IMR-90 (cell line): ENCODE data around the gene OSBPL8. TPM values are rescaled to one million over a fixed set of nuclear protein-coding genes. Genes with fewer than 3 reads are reported as not detected.
A peak's percentile ranks its signal among the peaks of the same experiment; 100 is the strongest.

Experiments used
- ATAC-seq: fragments of 200-7000 bp; cut with Tn5 transposase; 2 replicates; pipeline ENCODE4 v1.9.1; 2020; ENCODE audit warnings: low read depth, mild to moderate bottlenecking, moderate library complexity
- BruUV-seq: library from RNA; stranded (reverse); fragments of 400-500 nt; replicated peaks from 2 replicates; lab custom pipeline; 2021; lab: Mats Ljungman, UMichigan
- CTCF ChIA-PET: fragments of 300-600 bp; formaldehyde crosslinking; extraction: SDS; loops from one replicate; lab custom pipeline; 2021; ENCODE audit warnings: antibody characterized with exemption; lab: Yijun Ruan, JAX
- POLR2A ChIA-PET: fragments of 300-600 bp; sonication (Branson Sonifier 250); formaldehyde crosslinking; loops from one replicate; lab custom pipeline; 2022; ENCODE audit warnings: antibody characterized with exemption; ENCODE audit not compliant: unreplicated experiment; lab: Charles Lee
- DNase-seq: peaks from one replicate; pipeline ENCODE4 v3.0.0; 2013
- H2AFZ ChIP-seq: replicated peaks from 2 replicates; pipeline ENCODE3; 2013; ENCODE audit warnings: low read length, mild to moderate bottlenecking; ENCODE audit not compliant: poor library complexity
- H2AK5ac ChIP-seq: 2 replicates; pipeline ENCODE4 v1.6.1; 2013; ENCODE audit warnings: low read depth, low read length, inconsistent platforms
- H2AK9ac ChIP-seq: replicated peaks from 2 replicates; pipeline ENCODE3; 2013; ENCODE audit warnings: mild to moderate bottlenecking, low read depth, low read length, moderate library complexity; ENCODE audit not compliant: poor library complexity
- H2BK120ac ChIP-seq: 2 replicates; pipeline ENCODE4 v1.6.1; 2013; ENCODE audit warnings: low read depth, low read length, inconsistent platforms
- H2BK15ac ChIP-seq: 3 replicates; pipeline ENCODE4 v1.6.1; 2013; ENCODE audit warnings: low read depth, low read length, inconsistent platforms
- H2BK20ac ChIP-seq: 2 replicates; pipeline ENCODE4 v1.6.1; 2013; ENCODE audit warnings: low read depth, mild to moderate bottlenecking, inconsistent platforms, low read length, moderate library complexity
- H2BK5ac ChIP-seq: 2 replicates; pipeline ENCODE4 v1.6.1; 2013; ENCODE audit warnings: mild to moderate bottlenecking, low read depth, low read length, inconsistent platforms; ENCODE audit not compliant: poor library complexity, severe bottlenecking
- H3K14ac ChIP-seq: replicated peaks from 2 replicates; pipeline ENCODE4 v1.6.1; 2013; ENCODE audit warnings: low read depth, low read length, inconsistent platforms
- H3K18ac ChIP-seq: 2 replicates; pipeline ENCODE4 v1.6.1; 2013; ENCODE audit warnings: low read depth, low read length, control low read depth
- H3K23ac ChIP-seq: 2 replicates; pipeline ENCODE4 v1.6.1; 2013; ENCODE audit warnings: low read depth, low read length, inconsistent platforms
- H3K27ac ChIP-seq: 2 replicates; pipeline ENCODE4 v1.5.1; 2013; ENCODE audit warnings: mild to moderate bottlenecking, control low read depth, low read length; ENCODE audit not compliant: insufficient read depth
- H3K27me3 ChIP-seq: 2 replicates; pipeline ENCODE4 v1.6.1; 2013; ENCODE audit warnings: low read length; ENCODE audit not compliant: control insufficient read depth, insufficient read depth
- H3K36me3 ChIP-seq: 2 replicates; pipeline ENCODE4 v1.6.1; 2013; ENCODE audit warnings: low read length, mixed read lengths; ENCODE audit not compliant: control insufficient read depth, insufficient read depth
- H3K4ac ChIP-seq: 2 replicates; pipeline ENCODE4 v1.6.1; 2013; ENCODE audit warnings: low read depth, low read length, inconsistent platforms
- H3K4me1 ChIP-seq: 2 replicates; pipeline ENCODE4 v1.6.1; 2013; ENCODE audit warnings: low read length, mixed read lengths; ENCODE audit not compliant: control insufficient read depth, insufficient read depth
- H3K4me2 ChIP-seq: 2 replicates; pipeline ENCODE4 v1.6.1; 2013; ENCODE audit warnings: low read depth, mild to moderate bottlenecking, control low read depth, low read length, moderate library complexity
- H3K4me3 ChIP-seq: 2 replicates; pipeline ENCODE4 v1.5.1; 2013; ENCODE audit warnings: low read depth, mild to moderate bottlenecking, control low read depth, low read length, moderate library complexity; ENCODE audit not compliant: insufficient read depth
- H3K56ac ChIP-seq: 2 replicates; pipeline ENCODE4 v1.6.1; 2013; ENCODE audit warnings: low read length, inconsistent platforms; ENCODE audit not compliant: insufficient read depth; ENCODE audit errors: extremely low read depth
- H3K79me1 ChIP-seq, 2 experiments: 2 replicates each; pipeline ENCODE4 v1.6.1; 2013; ENCODE audit warnings: low read length in 2 of 2, inconsistent platforms in 1 of 2, low read depth in 1 of 2
- H3K9ac ChIP-seq: 2 replicates; pipeline ENCODE4 v1.6.1; 2013; ENCODE audit warnings: low read depth, low read length, control low read depth
- H3K9me1 ChIP-seq: 2 replicates; pipeline ENCODE4 v1.6.1; 2013; ENCODE audit warnings: low read length, inconsistent platforms; ENCODE audit not compliant: insufficient read depth
- H3K9me3 ChIP-seq: 2 replicates; pipeline ENCODE4 v1.6.1; 2013; ENCODE audit warnings: low read length; ENCODE audit not compliant: control insufficient read depth, insufficient read depth
- H4K20me1 ChIP-seq: 2 replicates; pipeline ENCODE4 v1.6.1; 2013; ENCODE audit warnings: low read length, inconsistent platforms; ENCODE audit not compliant: insufficient read depth
- H4K5ac ChIP-seq: 2 replicates; pipeline ENCODE4 v1.6.1; 2013; ENCODE audit warnings: mild to moderate bottlenecking, low read depth, low read length, control low read depth
- H4K8ac ChIP-seq, 2 experiments: 2 replicates each; pipeline ENCODE4 v1.6.1; 2013; ENCODE audit warnings: low read depth in 2 of 2, low read length in 2 of 2, control low read depth in 1 of 2, inconsistent platforms in 1 of 2
- H4K91ac ChIP-seq: 2 replicates; pipeline ENCODE4 v1.6.1; 2013; ENCODE audit warnings: low read depth, low read length, inconsistent platforms; ENCODE audit not compliant: insufficient read depth
- FOS ChIP-seq: fragments of 150-350 bp; IDR thresholded peaks from 2 replicates; pipeline ENCODE4 v1.6.1; 2016; ENCODE audit warnings: low read depth, low read length
- NFE2L2 ChIP-seq: fragments of 150-350 bp; IDR thresholded peaks from 2 replicates; pipeline ENCODE4 v1.6.1; 2016; ENCODE audit warnings: low read depth, mild to moderate bottlenecking, low read length
- RAD21 ChIP-seq: IDR thresholded peaks from 2 replicates; pipeline ENCODE4 v1.6.1; 2012; ENCODE audit warnings: low read length, improper control_type of control experiment
- WGBS, 2 experiments: methylation state at CpG; one replicate each; pipeline versions ENCODE4 v1.1.5 to v1.1.7; 2013; ENCODE audit warnings: missing lambda C conversion rate in 2 of 2; ENCODE audit not compliant: insufficient read length in 1 of 2; ENCODE audit errors: extremely low coverage in 2 of 2; 5-methylcytosine and 5-hydroxymethylcytosine counted together
- dilution Hi-C: fragments of 300-500 bp; cut with HindIII; formaldehyde crosslinking; loops from one replicate; pipeline ENCODE4 v1.14.3; 2018; ENCODE audit warnings: low sequenced_read_pairs; ENCODE audit not compliant: unreplicated experiment
- in situ Hi-C: fragments of 300-500 bp; cut with MboI; formaldehyde crosslinking; loops from 3 replicates; pipeline ENCODE4 v1.14.3; 2019; ENCODE audit warnings: low sequenced_read_pairs, inconsistent platforms, mixed read lengths
- intact Hi-C: fragments of 100-400 bp; cut with micrococcal nuclease; formaldehyde crosslinking; loops from 2 replicates; pipeline ENCODE4 v1.10.0; 2022
- polyA plus RNA-seq, 3 experiments: library from polyadenylated mRNA; depleted of rRNA; stranded (reverse); fragments of >200 nt; gene quantifications; 2 replicates each; pipeline ENCODE4 v1.2.3, GENCODE V29; 2012; ENCODE audit warnings: low replicate concordance in 1 of 3
- total RNA-seq: library from RNA; depleted of rRNA; stranded (reverse); fragments of >200 nt; gene quantifications from 2 replicates; pipeline ENCODE4 v1.2.3, GENCODE V29; 2012

Gene OSBPL8
- total and polyA plus RNA-seq, 2 of the 4 experiments (the other 2 are of a cell fraction), result 17.8 to 24.2 TPM

- no peak overlapping the region for H4K8ac ChIP-seq
- ChIA-PET POLR2A (no interaction called here), CTCF (no interaction called here)
- H3K9ac ChIP-seq, result no peak overlapping the region
- H3K14ac ChIP-seq, result peak overlapping the region; percentile 5; the same call in 1 of the 2 replicates
- peak overlapping the region; percentile 30; the same call in 1 of the 2 replicates for H3K4ac ChIP-seq
- DNase-seq (peak; percentile 65), ATAC-seq (peak; percentile 27)
- 97% methylated on average over 3 of the region's 5 CpGs; no CpG with 5 or more reads in 1 of the 2 experiments for WGBS, 2 experiments
- peak overlapping the region; percentile 10 for H2BK5ac ChIP-seq
- no peaks in the 10 kb centered on the region for H3K9me3 ChIP-seq
- peaks cover 8% of the 10 kb centered on the region for H3K4me1 ChIP-seq
- H3K79me1 ChIP-seq, result peaks cover 9 to 14% of the 10 kb centered on the region in 2 experiments; a peak in 3 of 4 replicates
- H3K18ac ChIP-seq, result peak overlapping the region; percentile 5; the same call in 1 of the 2 replicates
- no peak overlapping the region for H3K27ac ChIP-seq
- no peak overlapping the region for H4K91ac ChIP-seq
- H3K4me2 ChIP-seq, result no peak overlapping the region; the same call in 1 of the 2 replicates
- peak overlapping the region; percentile 38 for H2BK20ac ChIP-seq
- H2AFZ ChIP-seq, result no peak overlapping the region
- intact Hi-C loops (no loop called here), dilution Hi-C loops (no loop called here), in situ Hi-C loops (loop anchor here (10.0 kb wide), 2 partner anchors 267 to 817 kb away; no protein-coding TSS in a partner anchor)
- peak overlapping the region; percentile 22; the same call in 2 of the 3 replicates for H2BK15ac ChIP-seq
- H3K23ac ChIP-seq, result no peak overlapping the region
- no peak overlapping the region for H2AK9ac ChIP-seq
- TF ChIP-seq RAD21 (no peak), NFE2L2 (no peak), FOS (peak; percentile 30; the same call in 1 of the 2 replicates)
- peak overlapping the region; percentile 11; the same call in 1 of the 2 replicates for H2BK120ac ChIP-seq
- no peaks in the 10 kb centered on the region for H3K36me3 ChIP-seq
- H3K56ac ChIP-seq, result no peak overlapping the region
- no peak overlapping the region for H3K4me3 ChIP-seq
- no peak overlapping the region for H4K5ac ChIP-seq
- H2AK5ac ChIP-seq, result peak overlapping the region; percentile 48; the same call in 1 of the 2 replicates
- BruUV-seq, result no TSS peak
- H3K27me3 ChIP-seq, result no peaks in the 10 kb centered on the region
- H3K9me1 ChIP-seq, result peaks cover 11% of the 10 kb centered on the region; the same call in 1 of the 2 replicates
- H4K20me1 ChIP-seq, result no peaks in the 10 kb centered on the region
These were observed 218.0 kb downstream of the OSBPL8 start for GRCh38 chr12:76341436-76342030.
